Right atrium auricular region (tissue), 2 donors: ENCODE data around the gene CDC42SE2. TPM values are rescaled to one million over a fixed set of nuclear protein-coding genes. Genes with fewer than 3 reads are reported as not detected.

Experiments
- DNase-seq: peaks from one replicate; pipeline ENCODE4 v3.0.0-alpha.2; 2019; ENCODE audit warnings: low spot score
- H3K27ac ChIP-seq, 2 donors: fragments of 200-600 bp; sonication (generic); 1 replicate in 1 of 2; 2 replicates in 1 of 2; pipeline ENCODE4 v1.5.1; 2016 to 2019
- H3K27me3 ChIP-seq, 2 donors: fragments of 200-600 bp; sonication (generic); one replicate each; pipeline versions ENCODE4 v1.5.1 to v1.6.0; 2017 to 2019
- H3K36me3 ChIP-seq: fragments of 200-600 bp; sonication (generic); one replicate; pipeline ENCODE4 v1.5.1; 2016
- H3K4me1 ChIP-seq, 2 donors: fragments of 200-600 bp; sonication (generic); one replicate each; pipeline versions ENCODE4 v1.5.1 to v1.6.0; 2017 to 2019
- H3K4me3 ChIP-seq, 2 donors: fragments of 200-600 bp; sonication (generic); 1 replicate in 1 of 2; 2 replicates in 1 of 2; pipeline ENCODE4 v1.5.1; 2017 to 2019; ENCODE audit warnings: mild to moderate bottlenecking in 1 of 2, moderate library complexity in 1 of 2
- H3K9me3 ChIP-seq, 2 donors: fragments of 200-600 bp; sonication (generic); one replicate each; pipeline ENCODE4 v1.5.1; 2019
- CTCF ChIP-seq, 2 donors: fragments of 200-600 bp; sonication (generic); IDR thresholded peaks; one replicate each; pipeline ENCODE4 v1.5.1; 2019; ENCODE audit warnings: antibody characterized with exemption in 2 of 2
- total RNA-seq, 2 donors: library from RNA; depleted of rRNA; stranded (reverse); fragments of >200 nt; gene quantifications; one replicate each; pipeline ENCODE4 v1.1.0, GENCODE V29; 2016

The CDC42SE2 gene
- total RNA-seq, 2 donors from 2014 or later: 13.5 to 15.0 TPM

- no peaks in the 10 kb centered on the region for H3K4me1 ChIP-seq
- no peak overlapping the region for H3K4me3 ChIP-seq
- no peaks in the 10 kb centered on the region for H3K36me3 ChIP-seq
- no peaks in the 10 kb centered on the region for H3K9me3 ChIP-seq
- no peaks in the 10 kb centered on the region for H3K27me3 ChIP-seq
- H3K27ac ChIP-seq: no peak overlapping the region
- no peak for DNase-seq
- TF ChIP-seq CTCF (IDR thresholded peaks at IDR 0.05): no peak
Measured at GRCh38 chr5:131316026-131316425, 52.2 kb downstream of the CDC42SE2 start.

- H3K9me3 ChIP-seq: no peaks in the 10 kb centered on the region
- H3K27me3 ChIP-seq: no peaks in the 10 kb centered on the region
- TF ChIP-seq CTCF (IDR thresholded peaks at IDR 0.05): no peak
- DNase-seq: no peak
- H3K36me3 ChIP-seq: no peaks in the 10 kb centered on the region
- no peak overlapping the region for H3K4me3 ChIP-seq
- H3K27ac ChIP-seq: no peak overlapping the region
- no peaks in the 10 kb centered on the region for H3K4me1 ChIP-seq
Measured at GRCh38 chr5:131316822-131317221, 53.0 kb downstream of the CDC42SE2 start.

GRCh38 chr5:131318455-131318854, 54.6 kb downstream of the CDC42SE2 start:
- Histone ChIP-seq H3K27me3 (no peaks in the 10 kb centered on the region), H3K9me3 (no peaks in the 10 kb centered on the region), H3K27ac (no peak overlapping the region), H3K4me3 (no peak overlapping the region), H3K4me1 (no peaks in the 10 kb centered on the region), H3K36me3 (no peaks in the 10 kb centered on the region)
- TF ChIP-seq CTCF (IDR thresholded peaks at IDR 0.05): no peak
- no peak for DNase-seq

GRCh38 chr5:131321066-131321465, 57.2 kb downstream of the CDC42SE2 start:
- TF ChIP-seq CTCF (IDR thresholded peaks at IDR 0.05): no peak
- Histone ChIP-seq H3K4me1 (peaks cover 0 to 11% of the 10 kb centered on the region in 2 donors), H3K27ac (no peak overlapping the region), H3K4me3 (no peak overlapping the region), H3K36me3 (no peaks in the 10 kb centered on the region), H3K9me3 (no peaks in the 10 kb centered on the region), H3K27me3 (no peaks in the 10 kb centered on the region)
- no peak for DNase-seq

- Histone ChIP-seq H3K36me3 (no peaks in the 10 kb centered on the region), H3K4me1 (peaks cover 0 to 11% of the 10 kb centered on the region in 2 donors), H3K9me3 (no peaks in the 10 kb centered on the region), H3K27me3 (no peaks in the 10 kb centered on the region), H3K4me3 (no peak overlapping the region), H3K27ac (no peak overlapping the region)
- no peak for TF ChIP-seq CTCF (IDR thresholded peaks at IDR 0.05)
- no peak for DNase-seq
Measured at GRCh38 chr5:131322926-131323325, 59.1 kb downstream of the CDC42SE2 start.

- DNase-seq: no peak
- H3K4me3 ChIP-seq: no peak overlapping the region
- H3K27ac ChIP-seq: no peak overlapping the region
- no peaks in the 10 kb centered on the region for H3K27me3 ChIP-seq
- no peak for TF ChIP-seq CTCF (IDR thresholded peaks at IDR 0.05)
- H3K36me3 ChIP-seq: no peaks in the 10 kb centered on the region
- H3K9me3 ChIP-seq: no peaks in the 10 kb centered on the region
- peaks cover 0 to 11% of the 10 kb centered on the region in 2 donors for H3K4me1 ChIP-seq
Measured at GRCh38 chr5:131323378-131323777, 59.5 kb downstream of the CDC42SE2 start.
